HepG2 (cell line): ENCODE measurements around the gene CDT1. TPM values are rescaled to one million over a fixed set of nuclear protein-coding genes. Genes with fewer than 3 reads are reported as not detected.

ENCODE experiments used
- ETV5 ChIP-seq: IDR thresholded peaks from 2 replicates; pipeline ENCODE4 v1.6.1; 2018; ENCODE audit warnings: missing biosample characterization, missing genetic modification reagents, inconsistent platforms, borderline replicate concordance
- FOSL2 ChIP-seq: sonication (generic); formaldehyde crosslinking; IDR thresholded peaks from 2 replicates; pipeline ENCODE4 v1.4.0; 2020; ENCODE audit warnings: missing genetic modification reagents
- GATA4 ChIP-seq: sonication (generic); IDR thresholded peaks from 2 replicates; pipeline ENCODE4 v1.6.1; 2016; ENCODE audit warnings: antibody characterized with exemption, low read depth, borderline replicate concordance
- HDAC6 ChIP-seq: fragments of 200-600 bp; sonication (generic); IDR thresholded peaks from 2 replicates; pipeline ENCODE4 v1.7.0; 2017; ENCODE audit warnings: mild to moderate bottlenecking, antibody characterized with exemption, low read length, low read depth
- HMGXB4 ChIP-seq, 2 experiments: sonication (generic) in 1 of 2; formaldehyde crosslinking in 1 of 2; IDR thresholded peaks; 2 replicates each; pipeline versions ENCODE4 v1.4.0 to v1.6.1; 2018 to 2020; ENCODE audit warnings: missing genetic modification reagents in 2 of 2, borderline replicate concordance in 1 of 2, low read depth in 1 of 2, mild to moderate bottlenecking in 1 of 2, missing biosample characterization in 1 of 2
- IKZF1 ChIP-seq: fragments of 450-650 bp; IDR thresholded peaks from 2 replicates; pipeline ENCODE4 v1.7.1; 2016
- LRRFIP1 ChIP-seq: sonication (generic); formaldehyde crosslinking; conservative IDR thresholded peaks from 2 replicates; pipeline ENCODE4 v1.4.0; 2020; ENCODE audit warnings: missing genetic modification reagents
- PAF1 ChIP-seq: IDR thresholded peaks from 2 replicates; pipeline ENCODE4 v1.6.1; 2016; ENCODE audit warnings: missing genetic modification reagents, missing compliant biosample characterization
- POLR2G ChIP-seq: fragments of 200-400 bp; formaldehyde crosslinking; IDR thresholded peaks from 2 replicates; pipeline ENCODE4 v1.6.1; 2018; ENCODE audit warnings: mild to moderate bottlenecking, low read depth, low read length, moderate library complexity
- SP2 ChIP-seq: sonication (generic); formaldehyde crosslinking; IDR thresholded peaks from 2 replicates; pipeline ENCODE4 v1.5.1; 2020; ENCODE audit warnings: mild to moderate bottlenecking, missing genetic modification reagents
- TEAD3 ChIP-seq: optimal IDR thresholded peaks from 2 replicates; pipeline ENCODE3; 2016; ENCODE audit warnings: borderline replicate concordance
- ZFAT ChIP-seq: sonication (generic); formaldehyde crosslinking; conservative IDR thresholded peaks from 2 replicates; pipeline ENCODE4 v1.8.1; 2023; ENCODE audit warnings: missing genetic modification reagents, inconsistent platforms
- ZFX ChIP-seq: sonication (generic); formaldehyde crosslinking; IDR thresholded peaks from 2 replicates; pipeline ENCODE4 v1.4.0; 2020; ENCODE audit warnings: mild to moderate bottlenecking, low read depth, missing genetic modification reagents, moderate library complexity
- ZNF232 ChIP-seq: sonication (generic); formaldehyde crosslinking; IDR thresholded peaks from 2 replicates; pipeline ENCODE4 v1.4.0; 2020; ENCODE audit warnings: missing genetic modification reagents, borderline replicate concordance
- ZNF235 ChIP-seq: sonication (generic); formaldehyde crosslinking; IDR thresholded peaks from 2 replicates; pipeline ENCODE4 v1.8.1; 2023; ENCODE audit warnings: mild to moderate bottlenecking, missing genetic modification reagents, borderline replicate concordance
- ZNF24 ChIP-seq: fragments of 450-650 bp; IDR thresholded peaks from 2 replicates; pipeline ENCODE4 v1.6.1; 2017; ENCODE audit warnings: antibody characterized with exemption, mild to moderate bottlenecking
- ZNF350 ChIP-seq: sonication (generic); formaldehyde crosslinking; IDR thresholded peaks from 2 replicates; pipeline ENCODE4 v1.4.0; 2020; ENCODE audit warnings: mild to moderate bottlenecking, low read depth, missing genetic modification reagents, borderline replicate concordance
- polyA plus RNA-seq, 8 experiments: library from polyadenylated mRNA; depleted of rRNA in 3 of 8; stranded (reverse) in 7 of 8; unstranded in 1 of 8; fragments of >200 nt; fragmentation: Illumina TruSeq in 4 of 8; extraction: Trizol in 4 of 8; gene quantifications; 2 replicates each; pipeline versions ENCODE4 v1.2.1 to v1.2.3, GENCODE V29; 2011 to 2016; ENCODE audit warnings: low read depth in 4 of 8, missing spikeins in 1 of 8, mixed read lengths in 1 of 8; ENCODE audit not compliant: insufficient read depth in 1 of 8
- total RNA-seq, 5 experiments: library from RNA; depleted of rRNA; stranded (reverse); fragments of >200 nt; fragmentation: Illumina TruSeq; extraction: Trizol; gene quantifications; 2 replicates each; pipeline ENCODE4 v1.2.3, GENCODE V29; 2016; ENCODE audit warnings: low read depth in 1 of 5
- TF ChIP-seq, protein P1 (sequence below): sonication (generic); formaldehyde crosslinking; IDR thresholded peaks from 2 replicates; pipeline ENCODE4 v1.5.0; 2020; ENCODE audit warnings: mild to moderate bottlenecking, missing genetic modification reagents
- TF ChIP-seq, protein P2 (sequence below): sonication (generic); formaldehyde crosslinking; IDR thresholded peaks from 2 replicates; pipeline ENCODE4 v1.5.1; 2020; ENCODE audit warnings: missing genetic modification reagents, mild to moderate bottlenecking, borderline replicate concordance

The CDT1 gene
- total and polyA plus RNA-seq, 2 of the 13 experiments (the other 11 are each of a cell fraction or from before 2014, with no cell fraction given), result 23.1 to 23.8 TPM

- peak; percentile 91 to 97 for TF ChIP-seq HMGXB4 (CRISPR knock-in tag; IDR thresholded peaks at IDR 0.05; ENCODE audit: borderline replicate concordance in 1 of 2, low read depth in 1 of 2)
- TF ChIP-seq GATA4, result no peak
- TF ChIP-seq PAF1 (CRISPR knock-in tag), result no peak
- TF ChIP-seq, protein P1, sequence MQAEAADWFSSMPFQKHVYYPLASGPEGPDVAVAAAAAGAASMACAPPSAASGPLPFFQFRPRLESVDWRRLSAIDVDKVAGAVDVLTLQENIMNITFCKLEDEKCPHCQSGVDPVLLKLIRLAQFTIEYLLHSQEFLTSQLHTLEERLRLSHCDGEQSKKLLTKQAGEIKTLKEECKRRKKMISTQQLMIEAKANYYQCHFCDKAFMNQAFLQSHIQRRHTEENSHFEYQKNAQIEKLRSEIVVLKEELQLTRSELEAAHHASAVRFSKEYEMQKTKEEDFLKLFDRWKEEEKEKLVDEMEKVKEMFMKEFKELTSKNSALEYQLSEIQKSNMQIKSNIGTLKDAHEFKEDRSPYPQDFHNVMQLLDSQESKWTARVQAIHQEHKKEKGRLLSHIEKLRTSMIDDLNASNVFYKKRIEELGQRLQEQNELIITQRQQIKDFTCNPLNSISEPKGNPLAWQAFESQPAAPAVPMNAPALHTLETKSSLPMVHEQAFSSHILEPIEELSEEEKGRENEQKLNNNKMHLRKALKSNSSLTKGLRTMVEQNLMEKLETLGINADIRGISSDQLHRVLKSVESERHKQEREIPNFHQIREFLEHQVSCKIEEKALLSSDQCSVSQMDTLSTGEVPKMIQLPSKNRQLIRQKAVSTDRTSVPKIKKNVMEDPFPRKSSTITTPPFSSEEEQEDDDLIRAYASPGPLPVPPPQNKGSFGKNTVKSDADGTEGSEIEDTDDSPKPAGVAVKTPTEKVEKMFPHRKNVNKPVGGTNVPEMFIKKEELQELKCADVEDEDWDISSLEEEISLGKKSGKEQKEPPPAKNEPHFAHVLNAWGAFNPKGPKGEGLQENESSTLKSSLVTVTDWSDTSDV (CRISPR knock-in tag), result no peak
- TF ChIP-seq ETV5 (CRISPR knock-in tag), result peak; percentile 79
- TF ChIP-seq TEAD3 (CRISPR knock-in tag), result peak; percentile 81
- TF ChIP-seq ZFX (CRISPR knock-in tag), result peak; percentile 83
- TF ChIP-seq FOSL2 (CRISPR knock-in tag), result peak; percentile 43; the same call in 1 of the 2 replicates
- TF ChIP-seq LRRFIP1 (CRISPR knock-in tag), result no peak
- TF ChIP-seq ZNF24, result no peak
- TF ChIP-seq IKZF1, result no peak
- TF ChIP-seq POLR2G, result peak; percentile 60
- TF ChIP-seq ZNF232 (CRISPR knock-in tag), result no peak
- TF ChIP-seq SP2 (CRISPR knock-in tag), result no peak
- TF ChIP-seq HDAC6, result no peak
- TF ChIP-seq, protein P2, sequence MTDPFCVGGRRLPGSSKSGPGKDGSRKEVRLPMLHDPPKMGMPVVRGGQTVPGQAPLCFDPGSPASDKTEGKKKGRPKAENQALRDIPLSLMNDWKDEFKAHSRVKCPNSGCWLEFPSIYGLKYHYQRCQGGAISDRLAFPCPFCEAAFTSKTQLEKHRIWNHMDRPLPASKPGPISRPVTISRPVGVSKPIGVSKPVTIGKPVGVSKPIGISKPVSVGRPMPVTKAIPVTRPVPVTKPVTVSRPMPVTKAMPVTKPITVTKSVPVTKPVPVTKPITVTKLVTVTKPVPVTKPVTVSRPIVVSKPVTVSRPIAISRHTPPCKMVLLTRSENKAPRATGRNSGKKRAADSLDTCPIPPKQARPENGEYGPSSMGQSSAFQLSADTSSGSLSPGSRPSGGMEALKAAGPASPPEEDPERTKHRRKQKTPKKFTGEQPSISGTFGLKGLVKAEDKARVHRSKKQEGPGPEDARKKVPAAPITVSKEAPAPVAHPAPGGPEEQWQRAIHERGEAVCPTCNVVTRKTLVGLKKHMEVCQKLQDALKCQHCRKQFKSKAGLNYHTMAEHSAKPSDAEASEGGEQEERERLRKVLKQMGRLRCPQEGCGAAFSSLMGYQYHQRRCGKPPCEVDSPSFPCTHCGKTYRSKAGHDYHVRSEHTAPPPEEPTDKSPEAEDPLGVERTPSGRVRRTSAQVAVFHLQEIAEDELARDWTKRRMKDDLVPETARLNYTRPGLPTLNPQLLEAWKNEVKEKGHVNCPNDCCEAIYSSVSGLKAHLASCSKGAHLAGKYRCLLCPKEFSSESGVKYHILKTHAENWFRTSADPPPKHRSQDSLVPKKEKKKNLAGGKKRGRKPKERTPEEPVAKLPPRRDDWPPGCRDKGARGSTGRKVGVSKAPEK (CRISPR knock-in tag), result no peak
- TF ChIP-seq ZNF235 (CRISPR knock-in tag), result no peak; the same call in 1 of the 2 replicates
- peak; percentile 88; the same call in 1 of the 2 replicates for TF ChIP-seq ZNF350
- no peak for TF ChIP-seq ZFAT
These were observed 44.2 kb upstream of the CDT1 start (continued) for GRCh38 chr16:88759245-88759975.
